HG03520 (cell line): Measurements from ENCODE around the gene PSORS1C1.
A peak's percentile ranks its signal among the peaks of the same experiment; 100 is the strongest.
"Not testable (repeated sequence)": the region's sequence is repeated elsewhere in the genome, so short reads cannot be mapped to it uniquely, and the experiment has no call there.

Source experiments
- ATAC-seq: cut with Tn5 transposase; IDR thresholded peaks from one replicate; pipeline ENCODE4 v1.9.1; 2021; ENCODE audit warnings: mild to moderate bottlenecking, moderate library complexity; ENCODE audit not compliant: unreplicated experiment

PSORS1C1 gene

DNA sequence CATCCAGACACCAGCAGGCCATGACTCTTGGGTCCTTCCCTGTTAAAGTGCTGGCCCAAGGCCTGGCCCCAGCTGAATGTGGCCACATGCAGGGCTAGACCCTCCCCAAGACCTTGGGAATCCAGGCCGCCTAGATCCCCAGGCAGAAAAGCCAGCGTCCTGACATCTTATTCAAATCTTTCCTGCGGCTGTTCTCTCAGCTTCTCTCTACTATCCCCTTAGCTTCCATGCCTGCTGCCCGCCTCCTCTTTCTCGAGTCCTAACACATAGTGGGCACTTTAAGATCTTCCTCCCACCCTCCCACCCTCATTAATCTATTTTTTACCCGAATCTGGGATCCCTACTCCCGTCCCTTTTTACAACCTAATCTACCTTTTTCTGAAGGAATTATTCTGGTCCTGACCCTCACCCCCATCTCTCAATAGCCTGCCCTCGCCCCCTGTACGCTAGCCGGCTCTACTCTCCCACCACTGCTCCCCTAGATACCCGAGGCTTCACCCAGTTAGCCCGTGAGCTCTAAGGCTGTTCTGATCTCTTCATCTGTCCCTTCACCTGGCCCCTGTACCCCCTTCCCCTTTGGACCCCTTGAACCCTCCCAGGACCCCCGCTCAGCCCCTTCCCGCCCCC is 43.0 kb downstream of the PSORS1C1 start, which contains the start of gene CCHCR1:
Gene CCHCR1, minus strand, starts transcription at position 290 of the 627 bp plus-strand sequence. Its CDS starts 202 bp downstream, at position 88.
- ATAC-seq = peak; percentile 3

DNA sequence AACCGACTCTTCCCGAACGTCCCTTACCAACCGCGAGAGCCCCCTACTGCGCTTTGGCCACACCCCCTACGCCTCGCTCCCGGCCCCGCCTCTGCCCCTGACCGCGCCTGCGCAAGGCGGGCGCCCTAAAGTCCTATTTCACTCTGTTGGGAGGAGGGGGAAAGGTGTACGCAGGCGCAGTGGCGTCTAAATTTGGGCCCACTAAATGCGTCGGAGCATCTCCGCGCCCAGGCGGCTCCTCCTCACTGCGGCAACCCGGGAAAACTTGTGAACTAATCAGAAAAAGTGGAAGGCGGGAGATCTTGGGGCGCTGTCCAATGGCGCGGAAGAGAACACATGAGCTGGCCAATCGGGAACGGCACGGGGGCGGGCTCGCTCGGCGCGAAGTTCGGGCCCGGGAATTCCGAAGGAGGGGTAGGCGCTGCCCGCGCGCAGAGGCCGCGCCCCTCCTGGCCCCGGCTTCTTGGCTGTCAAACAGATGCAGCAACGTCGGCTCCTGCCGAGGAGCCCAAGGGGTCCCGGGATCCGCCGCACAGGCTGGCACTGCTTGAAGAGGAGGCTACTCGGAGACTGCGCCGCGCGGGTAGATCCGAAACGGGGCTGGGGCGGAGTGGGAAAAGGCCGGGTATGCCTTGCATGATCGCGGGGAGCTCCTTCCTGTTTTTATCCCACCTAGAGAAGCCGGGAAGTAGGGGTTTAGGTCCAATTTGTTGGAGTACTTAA is 43.7 kb downstream of the PSORS1C1 start, which contains the start of gene TCF19:
Gene TCF19, plus strand, starts transcription at position 450 of the 723 bp plus-strand sequence. CDS start 881 bp downstream, outside the sequence.
- peak; percentile 87 for ATAC-seq

DNA sequence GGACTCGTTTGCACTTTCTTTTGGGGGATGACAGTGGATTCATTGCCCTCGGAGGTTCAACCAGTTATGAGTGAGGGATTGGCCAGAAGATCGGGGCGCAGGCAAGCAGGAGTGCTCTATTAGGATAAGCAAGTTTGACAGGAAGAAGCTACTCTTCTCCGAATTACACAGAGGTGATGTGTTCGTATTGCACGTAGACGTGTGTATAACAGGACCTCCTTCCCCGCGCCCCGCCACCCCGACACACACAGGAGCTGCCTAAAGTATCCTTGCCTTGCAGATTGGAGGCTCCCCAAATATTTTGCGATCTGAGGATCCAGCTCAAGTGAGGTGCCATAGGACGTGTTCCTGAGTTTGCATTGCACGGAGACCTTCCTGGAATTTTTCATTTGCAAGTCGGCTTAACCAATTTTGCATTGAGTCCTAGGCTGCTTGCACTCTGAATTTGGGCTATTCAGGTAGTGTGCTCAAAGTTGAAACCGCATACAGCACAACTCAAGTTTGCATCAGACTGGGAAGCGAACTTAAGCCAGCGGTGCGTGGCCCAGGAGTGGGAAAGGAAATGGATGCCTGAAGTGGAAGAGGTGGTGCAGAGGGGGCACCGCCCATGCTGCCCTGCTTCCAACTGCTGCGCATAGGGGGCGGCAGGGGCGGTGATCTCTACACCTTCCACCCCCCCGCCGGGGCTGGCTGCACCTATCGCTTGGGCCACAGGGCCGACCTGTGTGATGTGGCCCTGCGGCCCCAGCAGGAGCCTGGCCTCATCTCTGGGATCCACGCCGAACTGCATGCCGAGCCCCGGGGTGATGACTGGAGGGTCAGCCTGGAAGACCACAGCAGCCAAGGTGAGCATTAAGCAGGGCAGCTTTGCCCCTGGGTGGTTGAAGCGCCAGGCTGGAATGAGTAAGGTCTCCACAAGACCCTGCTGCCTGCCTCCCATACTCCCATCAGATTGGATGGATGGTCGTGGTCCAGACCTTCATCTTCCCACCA is 44.6 kb downstream of the PSORS1C1 start:
- ATAC-seq = no peak

DNA sequence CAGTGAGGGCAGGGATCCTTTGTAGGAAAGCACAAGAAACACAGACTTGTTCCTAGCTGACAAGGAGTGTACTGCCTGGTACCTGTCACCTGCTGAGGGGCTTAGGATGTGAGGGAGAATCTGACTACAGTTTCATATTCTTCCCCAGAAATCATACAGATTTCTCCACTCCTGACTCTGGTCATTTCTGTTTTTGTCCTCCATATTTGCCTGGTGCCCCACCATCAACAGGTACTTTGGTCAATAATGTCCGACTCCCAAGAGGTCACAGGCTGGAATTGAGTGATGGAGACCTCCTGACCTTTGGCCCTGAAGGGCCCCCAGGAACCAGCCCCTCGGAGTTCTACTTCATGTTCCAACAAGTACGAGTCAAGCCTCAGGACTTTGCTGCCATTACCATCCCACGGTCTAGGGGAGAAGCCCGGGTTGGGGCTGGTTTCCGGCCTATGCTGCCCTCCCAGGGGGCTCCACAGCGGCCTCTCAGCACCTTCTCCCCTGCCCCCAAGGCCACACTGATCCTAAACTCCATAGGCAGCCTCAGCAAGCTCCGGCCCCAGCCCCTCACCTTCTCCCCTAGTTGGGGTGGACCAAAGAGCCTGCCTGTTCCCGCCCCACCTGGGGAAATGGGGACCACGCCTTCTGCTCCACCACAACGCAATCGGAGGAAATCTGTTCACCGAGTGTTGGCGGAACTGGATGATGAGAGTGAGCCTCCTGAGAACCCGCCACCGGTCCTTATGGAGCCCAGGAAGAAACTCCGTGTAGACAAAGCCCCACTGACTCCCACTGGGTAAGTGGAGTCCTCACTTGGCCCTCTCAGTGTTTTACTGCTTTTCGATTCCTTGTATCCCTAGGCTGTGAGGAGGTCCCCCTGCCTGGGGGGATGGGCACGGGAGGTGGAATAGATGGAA is 46.9 kb downstream of the PSORS1C1 start:
- ATAC-seq = no peak

DNA sequence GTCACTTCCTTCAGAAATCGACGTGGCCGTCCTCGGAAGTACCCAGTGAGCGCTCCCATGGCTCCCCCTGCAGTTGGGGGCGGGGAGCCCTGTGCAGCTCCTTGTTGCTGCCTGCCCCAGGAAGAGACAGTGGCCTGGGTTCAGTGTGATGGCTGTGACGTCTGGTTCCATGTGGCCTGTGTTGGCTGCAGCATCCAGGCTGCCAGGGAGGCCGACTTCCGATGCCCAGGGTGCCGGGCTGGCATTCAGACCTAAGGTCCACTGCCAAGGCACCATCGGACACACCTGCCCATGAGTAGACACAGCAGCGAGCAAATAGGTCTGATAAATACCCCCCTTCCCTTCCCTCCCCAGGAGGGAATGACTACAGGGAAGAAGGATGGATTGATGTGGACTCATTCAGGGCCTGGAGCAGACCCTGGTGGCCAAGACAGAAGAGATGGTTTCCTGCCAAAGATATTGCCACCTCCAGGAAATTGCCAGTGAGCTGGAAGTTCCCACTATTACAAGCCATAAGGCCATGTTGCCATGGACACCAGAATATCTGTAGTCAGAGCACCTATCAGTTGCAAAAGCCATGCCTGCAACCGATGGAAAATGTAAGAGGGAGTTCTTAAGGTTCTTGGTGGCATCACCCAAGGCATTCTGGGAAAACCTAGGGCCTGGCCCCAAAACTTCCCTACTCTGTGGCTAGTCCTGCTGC is 48.0 kb downstream of the PSORS1C1 start:
- no peak for ATAC-seq

DNA sequence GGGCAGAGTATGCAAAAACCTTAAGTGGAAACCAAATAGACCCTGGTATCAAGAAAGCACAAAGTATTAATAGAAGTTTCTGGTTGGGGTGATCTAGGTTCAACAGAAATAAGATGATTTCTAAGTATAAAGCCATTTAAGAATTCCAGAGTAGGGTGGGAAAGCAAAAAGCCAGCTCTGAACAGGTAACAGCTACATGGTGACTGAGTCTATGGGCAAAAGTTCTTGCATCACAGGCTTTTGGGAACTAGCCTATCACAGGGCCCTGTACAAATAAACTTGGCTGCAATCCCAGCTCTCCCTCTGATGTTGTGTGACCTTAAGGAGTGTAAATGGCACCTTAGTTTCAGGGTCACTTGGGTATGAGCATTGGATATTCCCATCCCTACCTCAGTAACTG is 49.3 kb downstream of the PSORS1C1 start:
- no peak for ATAC-seq

DNA sequence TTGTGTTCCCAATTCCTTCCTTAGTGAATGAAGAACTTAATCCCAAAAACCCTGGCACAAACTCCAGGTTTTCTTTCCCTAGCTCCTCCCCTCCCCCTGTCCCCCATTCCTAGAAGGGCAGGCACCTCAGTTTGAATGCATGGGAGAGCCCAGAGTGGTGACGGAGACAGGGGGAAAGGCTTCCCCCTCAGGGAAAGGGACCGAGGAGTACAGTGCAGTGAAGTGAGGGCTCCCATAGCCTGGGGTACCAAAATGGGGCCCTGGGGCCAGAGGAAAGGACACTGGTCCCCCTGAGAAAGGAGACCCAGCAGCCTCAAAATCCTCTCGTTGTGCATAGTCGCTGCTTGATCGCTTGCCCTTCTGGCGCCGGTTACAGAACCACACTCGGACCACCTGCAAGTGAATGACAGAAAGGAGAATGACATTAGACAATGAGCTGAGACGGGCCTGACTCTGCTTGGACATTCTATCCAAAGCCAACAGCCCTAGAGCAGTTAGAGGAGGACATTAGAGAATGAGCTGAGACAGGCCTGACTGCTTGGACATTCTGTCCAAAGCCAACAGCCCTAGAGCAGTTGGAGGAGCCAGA is 50.0 kb downstream of the PSORS1C1 start:
- not testable (repeated sequence) for ATAC-seq

DNA sequence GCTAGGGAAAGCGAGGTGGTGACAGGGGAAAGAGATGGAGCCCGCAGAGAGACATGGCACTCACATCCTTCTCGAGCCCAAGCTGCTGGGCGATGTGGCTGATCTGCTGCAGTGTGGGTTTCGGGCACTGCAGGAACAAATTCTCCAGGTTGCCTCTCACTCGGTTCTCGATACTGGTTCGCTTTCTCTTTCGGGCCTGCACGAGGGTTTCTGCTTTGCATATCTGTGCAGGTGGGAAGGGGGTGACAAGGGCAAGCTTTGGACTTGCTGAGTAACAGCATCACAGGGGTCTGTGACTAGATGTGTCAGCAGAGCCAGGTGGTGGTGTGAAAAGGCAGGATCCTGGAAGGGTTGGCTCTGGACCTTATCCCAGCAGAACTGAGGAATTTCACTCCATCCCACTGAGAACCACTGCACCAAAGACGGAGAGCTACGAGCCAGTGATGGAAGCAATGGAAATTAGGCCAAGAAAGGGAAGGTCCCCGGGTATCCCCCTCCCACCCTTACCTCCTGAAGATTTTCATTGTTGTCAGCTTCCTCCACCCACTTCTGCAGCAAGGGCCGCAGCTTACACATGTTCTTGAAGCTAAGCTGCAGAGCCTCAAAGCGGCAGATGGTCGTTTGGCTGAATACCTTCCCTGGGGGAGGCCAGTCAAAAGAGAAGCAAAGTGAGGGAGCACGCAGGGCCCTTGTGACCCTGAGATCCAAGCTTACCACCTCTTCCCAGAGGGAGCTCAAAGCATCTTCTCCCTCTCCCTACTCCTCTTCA is 50.6 kb downstream of the PSORS1C1 start:
- peak; percentile 70 for ATAC-seq

DNA sequence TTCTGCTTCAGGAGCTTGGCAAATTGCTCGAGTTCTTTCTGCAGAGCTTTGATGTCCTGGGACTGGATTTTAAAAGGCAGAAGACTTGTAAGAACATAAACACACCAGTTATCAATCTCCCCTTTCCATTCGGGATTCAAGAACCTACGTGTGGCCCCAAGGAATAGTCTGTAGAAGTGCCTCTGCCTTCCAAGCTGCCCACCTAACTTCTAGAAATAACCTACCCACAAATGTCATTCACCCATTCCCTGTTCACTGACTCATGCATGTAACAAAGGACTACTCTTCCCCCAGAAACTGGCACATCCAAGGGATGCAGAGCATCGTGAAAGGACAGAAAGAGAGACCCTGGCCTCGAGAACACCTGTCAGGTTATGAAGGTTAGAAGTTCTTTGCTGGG is 51.4 kb downstream of the PSORS1C1 start:
- no peak for ATAC-seq

DNA sequence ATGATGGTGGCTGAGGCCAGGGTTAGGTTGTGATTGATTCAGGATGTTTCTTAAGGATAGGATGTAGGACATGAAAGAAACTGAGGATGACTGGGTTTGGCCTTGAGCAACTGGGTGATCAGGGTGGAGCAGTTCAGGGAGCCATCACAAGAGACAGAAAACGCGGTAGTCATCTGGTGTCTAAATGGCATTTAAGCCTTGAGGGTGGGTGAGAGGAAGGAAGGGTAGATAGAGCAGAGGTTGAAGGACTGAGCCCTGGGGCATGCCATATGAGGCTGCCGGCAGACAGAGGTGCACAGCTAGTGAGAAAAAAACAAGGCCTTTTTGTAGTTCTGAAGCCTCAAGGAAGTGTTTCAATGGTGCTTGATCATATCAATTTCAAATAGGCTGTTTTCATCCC is 54.0 kb downstream of the PSORS1C1 start:
- ATAC-seq = no peak

DNA sequence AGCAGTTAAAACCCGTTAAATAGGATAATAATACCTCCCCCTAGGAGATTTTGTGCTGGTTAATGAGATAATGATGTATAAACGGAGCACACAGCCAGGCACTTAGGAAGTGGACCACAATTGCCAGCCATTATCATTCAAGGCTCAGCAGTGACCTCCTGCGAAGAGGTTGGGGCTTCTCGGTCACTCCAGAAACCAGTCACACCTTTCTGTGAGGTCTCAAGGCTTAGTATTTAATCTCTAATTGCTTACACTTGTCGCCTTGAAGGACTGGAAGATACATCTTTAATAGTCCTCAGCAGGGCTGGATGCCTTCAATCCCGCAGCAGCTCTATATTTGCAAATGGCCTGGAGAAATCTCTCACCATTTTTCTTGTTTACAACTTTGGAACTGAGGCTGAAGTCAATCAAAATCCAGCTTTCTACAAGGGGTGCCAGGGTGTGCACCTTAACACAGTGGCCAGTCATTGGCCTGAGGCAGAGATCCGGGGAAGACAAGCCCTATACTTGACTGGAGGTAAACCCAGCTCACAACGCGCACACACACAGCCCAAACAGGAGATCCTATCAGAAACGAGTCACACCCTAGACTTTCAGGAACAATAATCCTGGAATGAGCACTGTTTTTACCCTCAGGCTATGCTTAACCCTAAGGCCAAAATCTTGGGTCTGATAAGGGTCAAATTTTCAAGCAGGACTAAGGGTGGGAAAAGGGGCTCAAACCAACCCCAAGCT is 54.7 kb downstream of the PSORS1C1 start:
- no peak for ATAC-seq

DNA sequence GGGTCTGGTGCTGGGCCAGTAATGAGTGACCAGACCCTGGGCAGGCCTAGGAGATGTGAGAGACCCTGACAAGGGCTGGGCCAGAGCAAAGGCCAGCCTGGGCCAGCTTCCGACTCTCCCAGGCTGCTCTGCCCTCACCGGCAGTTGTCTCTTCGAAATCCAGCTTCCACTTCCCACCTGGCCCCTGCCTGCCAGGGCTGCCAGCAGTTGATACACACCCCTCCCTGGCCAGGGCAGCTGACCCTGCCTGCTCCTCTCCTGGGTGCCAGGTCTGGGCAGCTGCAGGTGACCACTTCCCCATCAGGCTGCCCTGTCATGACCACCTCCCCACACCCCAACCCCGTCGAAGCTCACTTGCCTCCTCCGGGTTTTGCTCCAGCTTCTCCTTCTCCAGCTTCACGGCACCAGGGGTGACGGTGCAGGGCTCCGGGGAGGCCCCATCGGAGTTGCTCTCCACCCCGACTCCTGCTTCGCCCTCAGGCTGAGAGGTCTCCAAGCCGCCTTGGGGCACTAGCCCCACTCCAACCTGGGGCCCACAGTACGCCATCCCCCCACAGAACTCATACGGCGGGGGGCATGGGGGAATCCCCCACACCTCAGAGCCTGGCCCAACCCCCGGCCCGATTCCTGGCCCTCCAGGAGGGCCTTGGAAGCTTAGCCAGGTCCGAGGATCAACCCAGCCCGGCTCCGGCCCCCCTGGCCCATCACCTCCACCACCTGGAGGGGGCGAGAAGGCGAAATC is 55.4 kb downstream of the PSORS1C1 start:
- ATAC-seq = not testable (repeated sequence)

DNA sequence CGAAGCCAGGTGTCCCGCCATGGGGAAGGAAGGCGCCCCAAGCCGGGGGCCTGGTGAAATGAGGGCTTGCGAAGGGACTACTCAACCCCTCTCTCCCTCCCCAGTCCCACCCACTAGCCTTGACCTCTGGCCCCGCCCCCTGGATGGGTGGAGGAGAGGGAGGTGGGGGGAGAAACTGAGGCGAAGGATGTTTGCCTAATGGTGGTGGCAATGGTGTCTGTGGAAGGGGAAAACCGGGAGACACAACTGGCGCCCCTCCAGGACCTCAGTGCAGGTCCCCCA is 55.9 kb downstream of the PSORS1C1 start, which contains the start of gene POU5F1:
Gene POU5F1, minus strand, starts transcription at position 83 of the 282 bp plus-strand sequence. Its CDS starts 62 bp downstream, at position 21.
- no peak for ATAC-seq

DNA sequence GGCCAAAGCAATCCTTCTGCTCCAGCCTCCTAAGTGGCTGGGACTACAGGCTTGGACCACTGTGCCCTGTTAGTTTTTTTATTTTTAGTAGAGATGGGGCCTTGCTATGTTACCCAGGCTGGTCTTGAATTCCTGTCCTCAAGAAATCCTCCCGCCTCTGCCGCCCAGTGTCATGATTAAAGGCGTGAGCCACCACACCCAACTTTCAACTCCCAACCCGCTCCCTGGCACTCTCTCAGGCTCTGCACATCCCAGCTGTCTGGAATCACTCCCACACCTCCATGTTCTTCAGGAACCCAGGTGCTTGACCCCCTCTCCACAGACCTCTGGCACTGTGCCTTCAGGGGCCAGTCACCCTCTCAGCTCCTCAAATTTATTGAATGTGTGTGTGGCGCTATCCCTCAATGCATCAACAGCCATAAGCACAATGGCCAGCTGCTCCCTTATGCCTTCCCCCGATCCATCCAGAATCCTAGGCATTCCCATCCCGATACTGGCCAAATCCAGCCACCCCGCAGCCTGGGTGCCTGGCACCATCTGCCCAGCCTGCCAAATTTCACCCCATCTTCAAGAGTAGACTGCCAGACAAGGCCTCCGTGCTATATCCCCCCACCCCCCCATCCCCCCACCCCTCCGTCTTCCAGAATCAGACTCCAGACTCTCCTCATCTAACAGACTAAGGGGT is 56.5 kb downstream of the PSORS1C1 start:
- ATAC-seq = no peak

DNA sequence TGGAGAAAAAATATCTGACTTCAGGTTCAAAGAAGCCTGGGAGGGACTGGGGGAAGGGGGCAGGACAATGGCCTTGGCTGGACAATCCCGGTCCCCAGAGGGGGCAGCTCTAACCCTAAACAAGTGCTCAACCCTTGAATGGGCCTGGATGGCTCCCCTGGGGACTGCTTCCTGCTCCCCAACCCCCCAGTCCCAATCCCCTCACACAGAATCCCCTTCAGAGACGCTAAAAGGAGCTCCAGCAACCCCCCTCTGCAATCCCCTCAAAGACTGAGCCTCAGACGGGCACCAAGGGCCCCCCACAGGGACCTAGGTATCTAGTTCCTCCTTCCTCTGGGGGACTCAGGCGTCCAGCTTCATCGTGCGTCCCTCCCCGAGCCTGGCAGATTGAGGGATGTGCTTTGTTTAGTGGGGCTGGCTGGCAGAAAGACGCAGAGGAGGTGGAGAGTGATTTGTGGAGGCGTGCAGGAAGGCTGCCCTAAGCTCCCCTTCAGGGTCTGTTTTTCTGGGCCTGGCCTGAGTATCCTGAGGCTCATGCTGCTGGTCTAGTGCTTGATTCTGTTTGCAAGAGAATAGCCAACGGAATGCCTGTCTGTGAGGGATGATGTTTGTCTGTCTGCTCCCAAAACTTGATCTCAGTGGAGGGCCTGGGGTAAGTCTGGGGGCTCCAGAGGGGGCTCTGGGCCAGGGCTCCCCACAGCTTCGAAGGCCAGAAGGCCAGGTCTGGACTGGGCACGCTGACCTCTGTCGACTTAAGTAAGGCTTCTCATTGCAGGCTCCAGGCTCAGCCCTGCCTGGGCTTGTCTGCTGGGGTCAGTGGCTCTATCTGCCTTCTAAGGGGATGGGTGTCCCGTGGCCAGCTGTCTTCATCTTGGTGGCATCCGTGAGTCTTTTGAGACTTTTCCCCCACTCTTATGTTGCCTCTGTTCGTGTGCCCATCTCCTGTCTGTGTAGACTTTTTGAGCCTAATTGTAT is 57.6 kb downstream of the PSORS1C1 start:
- ATAC-seq = no peak
